Osteoblast (primary cell): ENCODE data around the gene GC. TPM values are rescaled to one million over a fixed set of nuclear protein-coding genes. Genes with fewer than 3 reads are reported as not detected.

ENCODE experiments used
- DNase-seq: peaks from one replicate; pipeline ENCODE4 v3.0.0; 2011; ENCODE audit warnings: low spot score, mixed read lengths; ENCODE audit not compliant: insufficient read length; ENCODE audit errors: missing footprints
- H2AFZ ChIP-seq: 2 replicates; pipeline ENCODE4 v1.6.0; 2011; ENCODE audit warnings: mild to moderate bottlenecking, low read length
- H3K27ac ChIP-seq: 2 replicates; pipeline ENCODE4 v1.5.1; 2011; ENCODE audit warnings: mild to moderate bottlenecking, low read depth, low read length, moderate library complexity
- H3K27me3 ChIP-seq: 2 replicates; pipeline ENCODE4 v1.6.0; 2012; ENCODE audit warnings: mild to moderate bottlenecking, control low read depth, inconsistent platforms, low read length, moderate library complexity; ENCODE audit not compliant: insufficient read depth
- H3K36me3 ChIP-seq: 2 replicates; pipeline ENCODE4 v1.5.1; 2011; ENCODE audit warnings: mild to moderate bottlenecking, low read length, control low read depth, moderate library complexity; ENCODE audit not compliant: insufficient read depth
- H3K4me1 ChIP-seq: 2 replicates; pipeline ENCODE4 v1.5.1; 2011; ENCODE audit warnings: mild to moderate bottlenecking, low read length, control low read depth, moderate library complexity; ENCODE audit not compliant: insufficient read depth
- H3K4me2 ChIP-seq: 2 replicates; pipeline ENCODE4 v1.6.0; 2011; ENCODE audit warnings: mild to moderate bottlenecking, low read length; ENCODE audit not compliant: insufficient read depth
- H3K4me3 ChIP-seq: fragments of 200-600 bp; sonication (generic); 3 replicates; pipeline ENCODE4 v1.5.1; 2012; ENCODE audit warnings: mild to moderate bottlenecking, low read length, inconsistent platforms; ENCODE audit not compliant: insufficient read depth
- H3K79me2 ChIP-seq: 2 replicates; pipeline ENCODE4 v1.6.0; 2012; ENCODE audit warnings: mild to moderate bottlenecking, low read length, control low read depth, inconsistent platforms; ENCODE audit not compliant: insufficient read depth
- H3K9me3 ChIP-seq: 2 replicates; pipeline ENCODE4 v1.5.1; 2011; ENCODE audit warnings: low read depth, low read length, control low read depth
- H4K20me1 ChIP-seq: 2 replicates; pipeline ENCODE4 v1.6.0; 2012; ENCODE audit warnings: mild to moderate bottlenecking, low read length, control low read depth; ENCODE audit not compliant: insufficient read depth
- CTCF ChIP-seq: IDR thresholded peaks from 2 replicates; pipeline ENCODE4 v1.5.1; 2011; ENCODE audit warnings: mild to moderate bottlenecking, low read depth, low read length, moderate library complexity; ENCODE audit errors: extremely low read depth
- small RNA-seq: library from RNA; depleted of rRNA; stranded (forward); fragments of <200 nt; gene quantifications from one replicate; pipeline ENCODE3, GENCODE V24; 2012
- total RNA-seq: library from RNA; depleted of rRNA; stranded (reverse); fragments of >200 nt; gene quantifications from 2 replicates; pipeline ENCODE4 v1.2.3, GENCODE V29; 2012

GC gene
- total RNA-seq, 1 donor: not detected

- peaks cover 7% of the 10 kb centered on the region for H3K27me3 ChIP-seq
- no peaks in the 10 kb centered on the region for H4K20me1 ChIP-seq
- no peaks in the 10 kb centered on the region for H3K9me3 ChIP-seq
- no peak for TF ChIP-seq CTCF
- H2AFZ ChIP-seq: no peak overlapping the region
- DNase-seq: no peak
- H3K4me3 ChIP-seq: no peak overlapping the region
- H3K79me2 ChIP-seq: no peaks in the 10 kb centered on the region
- no peaks in the 10 kb centered on the region for H3K36me3 ChIP-seq
- no peak overlapping the region for H3K27ac ChIP-seq
- no peaks in the 10 kb centered on the region for H3K4me1 ChIP-seq
- no peak overlapping the region for H3K4me2 ChIP-seq
Measured at GRCh38 chr4:71692198-71692597, 91.7 kb downstream of the GC start.

Small RNAs within 50 kb of the gene (small RNA-seq; reads per million reads assigned to genes)
- gene RNA5SP163: not detected

Other genes starting within 250 kb of the GC start
- gene NPFFR2, start 247.9 kb upstream of the GC start, total RNA-seq: not detected in 2 replicates